Neural crest cell (in vitro differentiated cells): Measurements from ENCODE around the gene ZNF653. TPM values are rescaled to one million over a fixed set of nuclear protein-coding genes. Genes with fewer than 3 reads are reported as not detected.

Experiments
- microRNA-seq: library from miRNA; unstranded; fragments of <30 nt; microRNA quantifications from one replicate; pipeline ENCODE4, GENCODE V29; 2020
- total RNA-seq: library from RNA; stranded (reverse); gene quantifications from 2 replicates; pipeline ENCODE4 v1.2.1, GENCODE V29; 2021

ZNF653 gene
- total RNA-seq, 1 donor from 2014 or later = 19.0 TPM

Small RNA genes within 50 kb of the gene (microRNA-seq; reads per million reads assigned to microRNA genes)
- gene MIR7974 = 1.8 reads per million

Other genes with a start within 250 kb of the ZNF653 start
- 34.7 and 40.6 TPM in 2 replicates for gene DOCK6, start 243.3 kb downstream of the ZNF653 start, total RNA-seq
- gene TSPAN16, start 209.7 kb downstream of the ZNF653 start, total RNA-seq = not detected in 2 replicates
- 15.1 and 15.4 TPM in 2 replicates for gene RAB3D, start 166.2 kb downstream of the ZNF653 start, total RNA-seq
- 34.8 and 36.1 TPM in 2 replicates for gene TMEM205, start 159.6 kb downstream of the ZNF653 start, total RNA-seq
- 7.0 and 10.3 TPM in 2 replicates for gene CCDC159, start 159.3 kb downstream of the ZNF653 start, total RNA-seq
- gene PLPPR2, start 150.4 kb downstream of the ZNF653 start, total RNA-seq = 10.3 and 12.3 TPM in 2 replicates
- 2.9 and 3.5 TPM in 2 replicates for gene SWSAP1, start 131.2 kb downstream of the ZNF653 start, total RNA-seq
- 3.5 and 4.5 TPM in 2 replicates for gene EPOR, start 121.5 kb downstream of the ZNF653 start, total RNA-seq
- gene RGL3, start 86.5 kb downstream of the ZNF653 start, total RNA-seq = 0.30 and 0.55 TPM in 2 replicates
- gene ODAD3, start 70.7 kb downstream of the ZNF653 start, total RNA-seq = 2.2 and 3.1 TPM in 2 replicates
- gene PRKCSH, start 70.2 kb downstream of the ZNF653 start, total RNA-seq = 388 and 391 TPM in 2 replicates
- 39.7 and 42.8 TPM in 2 replicates for gene ELAVL3, start 24.8 kb downstream of the ZNF653 start, total RNA-seq
- 46.0 and 49.4 TPM in 2 replicates for gene ECSIT, start 23.3 kb upstream of the ZNF653 start, total RNA-seq
- gene CNN1, start 33.0 kb upstream of the ZNF653 start, total RNA-seq = 1.6 and 1.8 TPM in 2 replicates
- gene ELOF1, start 53.4 kb upstream of the ZNF653 start, total RNA-seq = 69.8 and 70.0 TPM in 2 replicates
- 1.2 and 2.5 TPM in 2 replicates for gene ACP5, start 71.8 kb upstream of the ZNF653 start, total RNA-seq
- 22.2 and 26.9 TPM in 2 replicates for gene ZNF627, start 91.6 kb upstream of the ZNF653 start, total RNA-seq
- gene ZNF823, start 233.1 kb upstream of the ZNF653 start, total RNA-seq = 8.7 and 8.8 TPM in 2 replicates